HepG2 (cell line): ENCODE results near the gene SPART. TPM values are rescaled to one million over a fixed set of nuclear protein-coding genes. Genes with fewer than 3 reads are reported as not detected.
A peak's percentile ranks its signal among the peaks of the same experiment; 100 is the strongest.

ENCODE experiments used
- ATAC-seq: fragments of 200-7000 bp; cut with Tn5 transposase; 3 replicates; pipeline ENCODE4 v1.9.1; 2020; ENCODE audit warnings: mild to moderate bottlenecking, moderate library complexity
- BruUV-seq: library from RNA; stranded (reverse); fragments of 400-500 nt; replicated peaks from 2 replicates; lab custom pipeline; 2021; lab: Mats Ljungman, UMichigan
- CTCF ChIA-PET: fragments of 300-600 bp; formaldehyde crosslinking; extraction: SDS; loops from one replicate; lab custom pipeline; 2021; ENCODE audit warnings: low total read pairs, inconsistent platforms, low intra/inter-chr PET ratio; lab: Yijun Ruan, JAX
- POLR2A ChIA-PET: fragments of 350-600 bp; sonication (Branson Sonifier 250); formaldehyde crosslinking; loops from one replicate; lab custom pipeline; 2020; ENCODE audit warnings: antibody characterized with exemption, inconsistent platforms; lab: Yijun Ruan, JAX
- DNase-seq: peaks from one replicate; pipeline ENCODE4 v3.0.0-alpha.2; 2015; ENCODE audit warnings: low spot score
- FAIRE-seq: peaks from 3 replicates; lab custom pipeline; 2011; peaks lifted over from hg19 to GRCh38; lab: Jason Lieb, UNC
- H2AFZ ChIP-seq: one replicate; pipeline ENCODE4 v1.6.1; 2011; ENCODE audit warnings: low read length, inconsistent platforms
- H3K27ac ChIP-seq: fragments of 300-600 bp; 3 replicates; pipeline ENCODE4 v1.8.0; 2011; ENCODE audit warnings: mixed run types, mild to moderate bottlenecking, mixed read lengths, low read length, inconsistent platforms; ENCODE audit not compliant: insufficient read depth; ENCODE audit errors: extremely low read length
- H3K27me3 ChIP-seq, 2 experiments: fragments of 200-600 bp in 1 of 2; 2 replicates in 1 of 2; 3 replicates in 1 of 2; pipeline versions ENCODE4 v1.6.0 to v1.8.0; 2011; ENCODE audit warnings: low read length in 2 of 2, mild to moderate bottlenecking in 2 of 2, moderate library complexity in 2 of 2, inconsistent platforms in 1 of 2; ENCODE audit not compliant: insufficient read depth in 2 of 2, control insufficient read depth in 1 of 2
- H3K36me3 ChIP-seq, 2 experiments: fragments of 200-600 bp in 1 of 2; replicated peaks in 1 of 2; 2 replicates in 1 of 2; 3 replicates in 1 of 2; pipeline versions ENCODE4 v1.5.1 to v1.8.0; 2011; ENCODE audit warnings: low read length in 2 of 2, inconsistent platforms in 1 of 2; ENCODE audit not compliant: insufficient read depth in 2 of 2, control insufficient read depth in 1 of 2
- H3K4me1 ChIP-seq: 2 replicates; pipeline ENCODE4 v1.5.1; 2012; ENCODE audit warnings: low read length, inconsistent platforms; ENCODE audit not compliant: insufficient read depth
- H3K4me2 ChIP-seq: 2 replicates; pipeline ENCODE4 v1.6.0; 2011; ENCODE audit warnings: low read depth, low read length, inconsistent platforms
- H3K4me3 ChIP-seq, 3 experiments: fragments of 200-600 bp in 1 of 3; sonication (generic), shearing (Covaris generic) in 1 of 3; replicated peaks in 1 of 3; 2 replicates each; pipeline ENCODE4 v1.5.1; 2011 to 2016; ENCODE audit warnings: low read length in 3 of 3, inconsistent platforms in 2 of 3, low read depth in 2 of 3, mild to moderate bottlenecking in 2 of 3, control low read depth in 1 of 3, mixed read lengths in 1 of 3; ENCODE audit not compliant: insufficient read depth in 1 of 3
- H3K79me2 ChIP-seq: one replicate; pipeline ENCODE4 v1.6.1; 2011; ENCODE audit warnings: low read length, inconsistent platforms; ENCODE audit not compliant: insufficient read depth
- H3K9ac ChIP-seq: 2 replicates; pipeline ENCODE4 v1.6.0; 2011; ENCODE audit warnings: mild to moderate bottlenecking, low read depth, low read length, inconsistent platforms; ENCODE audit not compliant: insufficient read depth
- H3K9me3 ChIP-seq: 2 replicates; pipeline ENCODE4 v1.5.1; 2012; ENCODE audit warnings: mild to moderate bottlenecking, low read length
- H4K20me1 ChIP-seq: 2 replicates; pipeline ENCODE4 v1.6.0; 2011; ENCODE audit warnings: inconsistent platforms, mild to moderate bottlenecking, low read length, moderate library complexity; ENCODE audit not compliant: insufficient read depth
- CHD4 ChIP-seq: fragments of 200-600 bp; sonication (generic); IDR thresholded peaks from 2 replicates; pipeline ENCODE4 v1.7.0; 2017; ENCODE audit warnings: mild to moderate bottlenecking, low read length, borderline replicate concordance
- KDM2A ChIP-seq: sonication (generic); formaldehyde crosslinking; IDR thresholded peaks from 2 replicates; pipeline ENCODE4 v1.4.0; 2020; ENCODE audit warnings: low read depth, missing genetic modification reagents, borderline replicate concordance
- NCOA5 ChIP-seq: sonication (generic); formaldehyde crosslinking; IDR thresholded peaks from 2 replicates; pipeline ENCODE4 v1.4.0; 2020; ENCODE audit warnings: missing genetic modification reagents
- PPARG ChIP-seq: conservative IDR thresholded peaks from 2 replicates; pipeline ENCODE4 v1.6.1; 2016; ENCODE audit warnings: missing biosample characterization, missing genetic modification reagents
- RAD51 ChIP-seq: fragments of 450-650 bp; IDR thresholded peaks from 2 replicates; pipeline ENCODE4 v1.6.1; 2016; ENCODE audit warnings: borderline replicate concordance
- SIX1 ChIP-seq: sonication (generic); formaldehyde crosslinking; IDR thresholded peaks from 2 replicates; pipeline ENCODE4 v1.4.0; 2020; ENCODE audit warnings: missing genetic modification reagents, borderline replicate concordance
- SP2 ChIP-seq: sonication (generic); formaldehyde crosslinking; IDR thresholded peaks from 2 replicates; pipeline ENCODE4 v1.5.1; 2020; ENCODE audit warnings: mild to moderate bottlenecking, missing genetic modification reagents
- ZFP36 ChIP-seq: fragments of 150-350 bp; IDR thresholded peaks from 2 replicates; pipeline ENCODE4 v1.6.1; 2018; ENCODE audit warnings: borderline replicate concordance, low read length, low read depth; ENCODE audit not compliant: partially characterized antibody
- ZNF264 ChIP-seq: sonication (generic); formaldehyde crosslinking; IDR thresholded peaks from 2 replicates; pipeline ENCODE4 v1.4.0; 2020; ENCODE audit warnings: missing genetic modification reagents
- ZNF326 ChIP-seq: sonication (generic); formaldehyde crosslinking; IDR thresholded peaks from 2 replicates; pipeline ENCODE4 v1.4.0; 2020; ENCODE audit warnings: missing genetic modification reagents, borderline replicate concordance
- ZNF329 ChIP-seq: sonication (generic); formaldehyde crosslinking; IDR thresholded peaks from 2 replicates; pipeline ENCODE4 v1.9.0; 2021; ENCODE audit warnings: low read depth, mild to moderate bottlenecking, missing genetic modification reagents
- ZNF564 ChIP-seq: sonication (generic); formaldehyde crosslinking; IDR thresholded peaks from 2 replicates; pipeline ENCODE4 v1.8.1; 2023; ENCODE audit warnings: mild to moderate bottlenecking, missing genetic modification reagents
- ZNF878 ChIP-seq: sonication (generic); formaldehyde crosslinking; IDR thresholded peaks from 2 replicates; pipeline ENCODE4 v1.8.1; 2023; ENCODE audit warnings: mild to moderate bottlenecking, missing genetic modification reagents, moderate library complexity
- WGBS: methylation state at CpG from one replicate; pipeline ENCODE4 v1.1.6; 2017; ENCODE audit warnings: low lambda C conversion rate; 5-methylcytosine and 5-hydroxymethylcytosine counted together
- in situ Hi-C: cut with HindIII; loops from 2 replicates; pipeline ENCODE4 v1.10.0; 2017; ENCODE audit warnings: low pct_unique_long_range_greater_than_20kb; ENCODE audit not compliant: extremely low pct_ligation_motif_present
- intact Hi-C: fragments of 100-400 bp; cut with micrococcal nuclease; formaldehyde crosslinking; loops from one replicate; pipeline ENCODE4 v1.10.0; 2022; ENCODE audit not compliant: unreplicated experiment
- polyA plus RNA-seq, 8 experiments: library from polyadenylated mRNA; depleted of rRNA in 3 of 8; stranded (reverse) in 7 of 8; unstranded in 1 of 8; fragments of >200 nt; fragmentation: Illumina TruSeq in 4 of 8; extraction: Trizol in 4 of 8; gene quantifications; 2 replicates each; pipeline versions ENCODE4 v1.2.1 to v1.2.3, GENCODE V29; 2011 to 2016; ENCODE audit warnings: low read depth in 4 of 8, missing spikeins in 1 of 8, mixed read lengths in 1 of 8; ENCODE audit not compliant: insufficient read depth in 1 of 8
- total RNA-seq, 5 experiments: library from RNA; depleted of rRNA; stranded (reverse); fragments of >200 nt; fragmentation: Illumina TruSeq; extraction: Trizol; gene quantifications; 2 replicates each; pipeline ENCODE4 v1.2.3, GENCODE V29; 2016; ENCODE audit warnings: low read depth in 1 of 5
- TF ChIP-seq, protein P1 (sequence below): sonication (generic); formaldehyde crosslinking; IDR thresholded peaks from 2 replicates; pipeline ENCODE4 v1.8.1; 2023; ENCODE audit warnings: mild to moderate bottlenecking, missing genetic modification reagents
- TF ChIP-seq, protein P2 (sequence below): sonication (generic); formaldehyde crosslinking; IDR thresholded peaks from 2 replicates; pipeline ENCODE4 v1.4.0; 2020; ENCODE audit warnings: missing genetic modification reagents
- TF ChIP-seq, protein P3 (sequence below): sonication (generic); formaldehyde crosslinking; IDR thresholded peaks from 2 replicates; pipeline ENCODE4 v1.4.0; 2020; ENCODE audit warnings: missing genetic modification reagents, borderline replicate concordance

Gene SPART
- total and polyA plus RNA-seq, 2 of the 13 experiments (the other 11 are each of a cell fraction or from before 2014, with no cell fraction given), result 8.9 to 28.8 TPM

DNA sequence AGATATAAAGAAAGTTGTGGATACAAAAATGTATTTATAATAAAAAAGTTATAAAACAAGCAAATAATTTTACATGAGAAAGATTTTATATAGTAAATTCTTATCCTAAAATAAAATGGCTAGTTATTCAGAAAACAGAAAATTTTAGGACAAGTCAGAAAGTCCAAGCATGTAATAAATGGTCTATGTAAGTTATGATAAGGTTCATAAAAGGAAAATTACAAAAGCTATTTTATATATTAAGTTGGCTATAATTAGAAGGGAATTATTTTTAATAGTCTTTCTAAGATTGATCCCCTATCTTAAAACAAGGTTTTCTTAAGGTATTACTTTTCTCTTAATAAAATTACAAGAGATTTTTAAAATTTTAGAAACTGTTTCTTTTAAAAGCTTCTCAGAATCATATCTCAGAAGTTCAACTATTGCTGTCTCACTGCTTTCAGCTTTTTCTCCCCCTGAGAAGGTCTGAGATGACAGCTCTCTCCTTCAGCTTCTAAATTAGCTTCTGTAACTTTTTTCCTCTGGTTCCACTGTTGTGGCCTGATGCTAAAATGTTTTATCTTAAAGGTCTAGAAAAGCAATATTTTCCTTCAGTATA, 57.3 kb downstream of the SPART start:
- Histone ChIP-seq H3K27me3 (no peaks in the 10 kb centered on the region), H3K9me3 (peaks cover 21% of the 10 kb centered on the region)
- intact Hi-C loops, result no loop called here
- TF ChIP-seq ZNF878 (CRISPR knock-in tag), result no peak
- no peak for TF ChIP-seq ZNF329 (CRISPR knock-in tag)
- TF ChIP-seq ZNF326, result no peak
- no peak for TF ChIP-seq PPARG (CRISPR knock-in tag)
- no peak for TF ChIP-seq CHD4
- TF ChIP-seq NCOA5 (CRISPR knock-in tag), result no peak
- TF ChIP-seq ZFP36, result peak; percentile 84
- no peak for TF ChIP-seq ZNF564 (CRISPR knock-in tag)
- TF ChIP-seq, all 625 proteins: peak for 1
- no peak for FAIRE-seq
- Histone ChIP-seq H2AFZ (no peak overlapping the region), H3K79me2 (no peaks in the 10 kb centered on the region), H3K27ac (no peak overlapping the region), H3K9ac (no peak overlapping the region), H3K36me3 (no peaks in the 10 kb centered on the region), H3K4me1 (no peaks in the 10 kb centered on the region), H3K4me2 (no peak overlapping the region), H3K4me3 (no peak overlapping the region), H4K20me1 (no peaks in the 10 kb centered on the region)
- no TSS peak for BruUV-seq
- ChIA-PET POLR2A (no interaction called here), CTCF (no interaction called here)
- no peak for ATAC-seq
- no peak for DNase-seq
- in situ Hi-C loops, result no loop called here

DNA sequence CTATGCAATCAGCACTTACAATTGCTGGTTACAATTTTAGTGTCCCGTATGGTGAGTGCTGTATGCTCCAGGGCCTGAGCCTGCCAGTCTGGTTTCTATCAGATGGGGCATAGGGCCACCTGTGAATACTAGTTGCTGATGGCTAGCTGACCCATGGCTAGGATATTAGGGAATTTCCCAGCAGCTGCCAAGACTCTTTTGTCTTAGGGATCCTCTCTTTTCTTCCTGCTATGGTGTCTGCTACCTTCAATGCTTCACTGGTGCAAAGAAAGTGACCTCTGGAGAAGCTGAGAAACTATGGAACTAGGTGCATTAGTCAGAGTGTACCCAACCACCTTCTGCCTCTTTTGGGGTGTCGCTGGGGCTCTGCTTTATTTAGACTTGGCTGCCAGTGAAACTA, 60.2 kb downstream of the SPART start:
- WGBS, result 3% methylated on average over 2 of the region's 2 CpGs
- ATAC-seq (no peak), DNase-seq (no peak), FAIRE-seq (no peak)
- Histone ChIP-seq H3K79me2 (no peaks in the 10 kb centered on the region), H3K27ac (no peak overlapping the region), H3K4me2 (no peak overlapping the region), H3K36me3 (no peaks in the 10 kb centered on the region), H3K4me1 (no peaks in the 10 kb centered on the region), H4K20me1 (no peaks in the 10 kb centered on the region), H3K27me3 (no peaks in the 10 kb centered on the region), H3K9me3 (peaks cover 19% of the 10 kb centered on the region), H3K4me3 (no peak overlapping the region), H3K9ac (no peak overlapping the region), H2AFZ (no peak overlapping the region)
- ChIA-PET POLR2A (no interaction called here), CTCF (no interaction called here)
- intact Hi-C loops (no loop called here), in situ Hi-C loops (no loop called here)
- no TSS peak for BruUV-seq
- no peak for TF ChIP-seq ZNF264 (CRISPR knock-in tag)
- TF ChIP-seq SP2 (CRISPR knock-in tag), result no peak
- TF ChIP-seq SIX1 (CRISPR knock-in tag), result no peak
- TF ChIP-seq, protein P1, sequence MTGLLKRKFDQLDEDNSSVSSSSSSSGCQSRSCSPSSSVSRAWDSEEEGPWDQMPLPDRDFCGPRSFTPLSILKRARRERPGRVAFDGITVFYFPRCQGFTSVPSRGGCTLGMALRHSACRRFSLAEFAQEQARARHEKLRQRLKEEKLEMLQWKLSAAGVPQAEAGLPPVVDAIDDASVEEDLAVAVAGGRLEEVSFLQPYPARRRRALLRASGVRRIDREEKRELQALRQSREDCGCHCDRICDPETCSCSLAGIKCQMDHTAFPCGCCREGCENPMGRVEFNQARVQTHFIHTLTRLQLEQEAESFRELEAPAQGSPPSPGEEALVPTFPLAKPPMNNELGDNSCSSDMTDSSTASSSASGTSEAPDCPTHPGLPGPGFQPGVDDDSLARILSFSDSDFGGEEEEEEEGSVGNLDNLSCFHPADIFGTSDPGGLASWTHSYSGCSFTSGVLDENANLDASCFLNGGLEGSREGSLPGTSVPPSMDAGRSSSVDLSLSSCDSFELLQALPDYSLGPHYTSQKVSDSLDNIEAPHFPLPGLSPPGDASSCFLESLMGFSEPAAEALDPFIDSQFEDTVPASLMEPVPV (CRISPR knock-in tag), result no peak
- TF ChIP-seq, protein P2, sequence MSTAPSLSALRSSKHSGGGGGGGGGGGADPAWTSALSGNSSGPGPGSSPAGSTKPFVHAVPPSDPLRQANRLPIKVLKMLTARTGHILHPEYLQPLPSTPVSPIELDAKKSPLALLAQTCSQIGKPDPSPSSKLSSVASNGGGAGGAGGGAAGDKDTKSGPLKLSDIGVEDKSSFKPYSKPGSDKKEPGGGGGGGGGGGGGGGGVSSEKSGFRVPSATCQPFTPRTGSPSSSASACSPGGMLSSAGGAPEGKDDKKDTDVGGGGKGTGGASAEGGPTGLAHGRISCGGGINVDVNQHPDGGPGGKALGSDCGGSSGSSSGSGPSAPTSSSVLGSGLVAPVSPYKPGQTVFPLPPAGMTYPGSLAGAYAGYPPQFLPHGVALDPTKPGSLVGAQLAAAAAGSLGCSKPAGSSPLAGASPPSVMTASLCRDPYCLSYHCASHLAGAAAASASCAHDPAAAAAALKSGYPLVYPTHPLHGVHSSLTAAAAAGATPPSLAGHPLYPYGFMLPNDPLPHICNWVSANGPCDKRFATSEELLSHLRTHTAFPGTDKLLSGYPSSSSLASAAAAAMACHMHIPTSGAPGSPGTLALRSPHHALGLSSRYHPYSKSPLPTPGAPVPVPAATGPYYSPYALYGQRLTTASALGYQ (CRISPR knock-in tag), result no peak
- no peak for TF ChIP-seq PPARG (CRISPR knock-in tag)
- TF ChIP-seq, protein P3, sequence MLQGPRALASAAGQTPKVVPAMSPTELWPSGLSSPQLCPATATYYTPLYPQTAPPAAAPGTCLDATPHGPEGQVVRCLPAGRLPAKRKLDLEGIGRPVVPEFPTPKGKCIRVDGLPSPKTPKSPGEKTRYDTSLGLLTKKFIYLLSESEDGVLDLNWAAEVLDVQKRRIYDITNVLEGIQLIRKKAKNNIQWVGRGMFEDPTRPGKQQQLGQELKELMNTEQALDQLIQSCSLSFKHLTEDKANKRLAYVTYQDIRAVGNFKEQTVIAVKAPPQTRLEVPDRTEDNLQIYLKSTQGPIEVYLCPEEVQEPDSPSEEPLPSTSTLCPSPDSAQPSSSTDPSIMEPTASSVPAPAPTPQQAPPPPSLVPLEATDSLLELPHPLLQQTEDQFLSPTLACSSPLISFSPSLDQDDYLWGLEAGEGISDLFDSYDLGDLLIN (CRISPR knock-in tag), result no peak
- no peak for TF ChIP-seq KDM2A (CRISPR knock-in tag)
- TF ChIP-seq RAD51, result no peak
